ENCODE data around the gene NFIC. TPM values are rescaled to one million over a fixed set of nuclear protein-coding genes. Genes with fewer than 3 reads are reported as not detected.
"Not testable (repeated sequence)": the region's sequence is repeated elsewhere in the genome, so short reads cannot be mapped to it uniquely, and the experiment has no call there.

Gene NFIC
- total and polyA plus RNA-seq, 4 donors: 17.2 to 56.2 (median 40.4) TPM

GRCh38 chr19:3335431-3336350 lies 30.7 kb upstream of the NFIC start:
- Histone ChIP-seq H3K9me3 (ENCODE audit: control insufficient read depth, insufficient read depth, low read length) (no peaks in the 10 kb centered on the region), H3K36me3 (ENCODE audit: control insufficient read depth, insufficient read depth, low read length) (no peaks in the 10 kb centered on the region), H3K27me3 (ENCODE audit: control insufficient read depth, insufficient read depth, low read length) (peaks cover 8% of the 10 kb centered on the region), H3K4me1 (ENCODE audit: control insufficient read depth, insufficient read depth, low read length) (peaks cover 26% of the 10 kb centered on the region), H3K4me3 (ENCODE audit: low read depth, low read length) (no peak overlapping the region), H3K27ac (ENCODE audit: low read depth, low read length) (no peak overlapping the region)
- 75% methylated on average over 12 of the region's 15 CpGs for WGBS (ENCODE audit: insufficient coverage)
- no peak for DNase-seq (ENCODE audit: low read depth in 4 of 6, low spot score in 6 of 6)

DNA sequence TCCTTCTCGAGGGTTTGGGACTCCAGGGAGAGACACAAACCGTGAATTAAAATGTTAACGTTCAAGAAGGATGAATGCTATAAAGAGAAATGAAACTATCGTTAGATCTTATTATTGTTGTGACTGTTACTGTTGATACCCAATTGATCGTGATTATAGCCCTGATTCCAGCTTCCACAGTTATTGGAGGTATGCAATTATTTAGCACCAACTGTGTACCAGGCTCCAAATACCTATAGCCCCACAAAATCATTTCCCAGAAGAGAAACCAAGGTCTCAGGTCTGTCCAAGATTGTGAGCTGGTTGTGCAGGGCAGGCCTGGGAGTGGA lies 30.1 kb upstream of the NFIC start:
- Histone ChIP-seq H3K9me3 (ENCODE audit: control insufficient read depth, insufficient read depth, low read length) (no peaks in the 10 kb centered on the region), H3K4me3 (ENCODE audit: low read depth, low read length) (no peak overlapping the region), H3K36me3 (ENCODE audit: control insufficient read depth, insufficient read depth, low read length) (no peaks in the 10 kb centered on the region), H3K27me3 (ENCODE audit: control insufficient read depth, insufficient read depth, low read length) (peaks cover 8% of the 10 kb centered on the region), H3K27ac (ENCODE audit: low read depth, low read length) (peak overlapping the region; percentile 62), H3K4me1 (ENCODE audit: control insufficient read depth, insufficient read depth, low read length) (peaks cover 26% of the 10 kb centered on the region)
- 58% methylated on average over 3 of the region's 5 CpGs for WGBS (ENCODE audit: insufficient coverage)
- no peak for DNase-seq (ENCODE audit: low read depth in 4 of 6, low spot score in 6 of 6)

DNA sequence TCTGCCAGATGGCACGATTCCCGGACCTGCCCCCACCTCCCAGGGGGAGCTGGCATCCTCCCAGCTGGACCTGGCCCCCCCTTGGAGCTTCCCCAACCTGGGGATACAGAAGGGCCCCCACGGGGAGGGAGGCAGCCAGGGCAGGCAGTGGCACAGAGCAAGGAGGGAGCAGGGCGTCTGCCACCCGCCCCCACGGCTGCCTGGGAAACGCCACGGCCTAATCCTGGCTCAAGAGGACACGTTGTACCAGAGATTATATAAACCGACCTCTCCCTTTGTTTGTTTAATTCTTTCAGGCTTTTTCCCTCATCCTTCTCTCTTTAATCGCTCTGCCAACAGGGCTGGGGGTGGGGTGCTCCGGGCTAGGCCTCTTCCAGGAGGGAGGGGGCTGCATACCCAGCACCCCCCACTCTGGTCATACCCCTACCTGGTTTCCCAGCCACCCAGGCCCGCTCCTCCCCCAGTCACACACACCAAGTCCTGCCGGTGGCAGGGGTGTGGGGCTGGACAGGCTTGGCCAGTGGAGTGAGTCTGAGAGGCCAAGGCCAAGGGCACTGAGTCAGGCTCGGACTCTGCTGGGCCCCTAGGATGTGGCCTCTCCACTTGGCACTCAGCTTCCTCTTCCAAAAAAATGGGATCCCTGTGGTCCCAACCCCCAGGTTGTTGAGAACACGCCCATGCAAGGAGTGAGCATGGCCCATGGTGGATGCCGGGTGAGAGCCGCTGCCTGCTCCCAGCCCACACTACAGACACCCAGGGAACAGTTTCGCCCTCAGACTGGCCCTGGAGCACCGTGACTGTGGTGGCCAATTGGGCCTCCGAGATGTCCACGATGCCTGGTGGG lies 29.5 kb upstream of the NFIC start:
- DNase-seq (ENCODE audit: low read depth in 4 of 6, low spot score in 6 of 6): peak in 3 of 6 donors; percentile 71 to 86 (median 81)
- Histone ChIP-seq H3K27me3 (ENCODE audit: control insufficient read depth, insufficient read depth, low read length) (peaks cover 8% of the 10 kb centered on the region), H3K4me3 (ENCODE audit: low read depth, low read length) (no peak overlapping the region), H3K4me1 (ENCODE audit: control insufficient read depth, insufficient read depth, low read length) (peaks cover 26% of the 10 kb centered on the region), H3K36me3 (ENCODE audit: control insufficient read depth, insufficient read depth, low read length) (no peaks in the 10 kb centered on the region), H3K9me3 (ENCODE audit: control insufficient read depth, insufficient read depth, low read length) (no peaks in the 10 kb centered on the region), H3K27ac (ENCODE audit: low read depth, low read length) (peak overlapping the region; percentile 62)
- 52% methylated on average over 15 of the region's 22 CpGs for WGBS (ENCODE audit: insufficient coverage)

GRCh38 chr19:3338541-3339181 lies 27.7 kb upstream of the NFIC start:
- DNase-seq (ENCODE audit: low read depth in 4 of 6, low spot score in 6 of 6): no peak
- 73% methylated on average over 10 of the region's 12 CpGs for WGBS (ENCODE audit: insufficient coverage)
- Histone ChIP-seq H3K4me3 (ENCODE audit: low read depth, low read length) (no peak overlapping the region), H3K27ac (ENCODE audit: low read depth, low read length) (no peak overlapping the region), H3K9me3 (ENCODE audit: control insufficient read depth, insufficient read depth, low read length) (no peaks in the 10 kb centered on the region), H3K4me1 (ENCODE audit: control insufficient read depth, insufficient read depth, low read length) (peaks cover 28% of the 10 kb centered on the region), H3K36me3 (ENCODE audit: control insufficient read depth, insufficient read depth, low read length) (no peaks in the 10 kb centered on the region), H3K27me3 (ENCODE audit: control insufficient read depth, insufficient read depth, low read length) (peaks cover 5% of the 10 kb centered on the region)

GRCh38 chr19:3340340-3340739 lies 26.0 kb upstream of the NFIC start:
- Histone ChIP-seq H3K27ac (ENCODE audit: low read depth, low read length) (no peak overlapping the region), H3K36me3 (ENCODE audit: control insufficient read depth, insufficient read depth, low read length) (no peaks in the 10 kb centered on the region), H3K4me3 (ENCODE audit: low read depth, low read length) (no peak overlapping the region), H3K27me3 (ENCODE audit: control insufficient read depth, insufficient read depth, low read length) (peaks cover 5% of the 10 kb centered on the region), H3K9me3 (ENCODE audit: control insufficient read depth, insufficient read depth, low read length) (no peaks in the 10 kb centered on the region), H3K4me1 (ENCODE audit: control insufficient read depth, insufficient read depth, low read length) (peaks cover 25% of the 10 kb centered on the region)
- WGBS (ENCODE audit: insufficient coverage): 80% methylated on average over 11 of the region's 11 CpGs
- no peak for DNase-seq (ENCODE audit: low read depth in 4 of 6, low spot score in 6 of 6)

- no peak overlapping the region for H3K27ac ChIP-seq (ENCODE audit: low read depth, low read length)
- no peaks in the 10 kb centered on the region for H3K9me3 ChIP-seq (ENCODE audit: control insufficient read depth, insufficient read depth, low read length)
- H3K27me3 ChIP-seq (ENCODE audit: control insufficient read depth, insufficient read depth, low read length): peaks cover 3% of the 10 kb centered on the region
- H3K4me1 ChIP-seq (ENCODE audit: control insufficient read depth, insufficient read depth, low read length): peaks cover 24% of the 10 kb centered on the region
- no peaks in the 10 kb centered on the region for H3K36me3 ChIP-seq (ENCODE audit: control insufficient read depth, insufficient read depth, low read length)
- 87% methylated on average over 7 of the region's 9 CpGs for WGBS (ENCODE audit: insufficient coverage)
- no peak overlapping the region for H3K4me3 ChIP-seq (ENCODE audit: low read depth, low read length)
- DNase-seq (ENCODE audit: low read depth in 4 of 6, low spot score in 6 of 6): no peak
Measured at GRCh38 chr19:3342246-3342645, 24.1 kb upstream of the NFIC start.

GRCh38 chr19:3342962-3343361 lies 23.4 kb upstream of the NFIC start:
- H3K4me1 ChIP-seq (ENCODE audit: control insufficient read depth, insufficient read depth, low read length): peaks cover 23% of the 10 kb centered on the region
- not testable (repeated sequence) for H3K4me3 ChIP-seq (ENCODE audit: low read depth, low read length); H3K36me3 ChIP-seq (ENCODE audit: control insufficient read depth, insufficient read depth, low read length); DNase-seq (ENCODE audit: low read depth in 4 of 6, low spot score in 6 of 6); H3K9me3 ChIP-seq (ENCODE audit: control insufficient read depth, insufficient read depth, low read length); H3K27me3 ChIP-seq (ENCODE audit: control insufficient read depth, insufficient read depth, low read length); H3K27ac ChIP-seq (ENCODE audit: low read depth, low read length)
- 83% methylated on average over 8 of the region's 9 CpGs for WGBS (ENCODE audit: insufficient coverage)

DNA sequence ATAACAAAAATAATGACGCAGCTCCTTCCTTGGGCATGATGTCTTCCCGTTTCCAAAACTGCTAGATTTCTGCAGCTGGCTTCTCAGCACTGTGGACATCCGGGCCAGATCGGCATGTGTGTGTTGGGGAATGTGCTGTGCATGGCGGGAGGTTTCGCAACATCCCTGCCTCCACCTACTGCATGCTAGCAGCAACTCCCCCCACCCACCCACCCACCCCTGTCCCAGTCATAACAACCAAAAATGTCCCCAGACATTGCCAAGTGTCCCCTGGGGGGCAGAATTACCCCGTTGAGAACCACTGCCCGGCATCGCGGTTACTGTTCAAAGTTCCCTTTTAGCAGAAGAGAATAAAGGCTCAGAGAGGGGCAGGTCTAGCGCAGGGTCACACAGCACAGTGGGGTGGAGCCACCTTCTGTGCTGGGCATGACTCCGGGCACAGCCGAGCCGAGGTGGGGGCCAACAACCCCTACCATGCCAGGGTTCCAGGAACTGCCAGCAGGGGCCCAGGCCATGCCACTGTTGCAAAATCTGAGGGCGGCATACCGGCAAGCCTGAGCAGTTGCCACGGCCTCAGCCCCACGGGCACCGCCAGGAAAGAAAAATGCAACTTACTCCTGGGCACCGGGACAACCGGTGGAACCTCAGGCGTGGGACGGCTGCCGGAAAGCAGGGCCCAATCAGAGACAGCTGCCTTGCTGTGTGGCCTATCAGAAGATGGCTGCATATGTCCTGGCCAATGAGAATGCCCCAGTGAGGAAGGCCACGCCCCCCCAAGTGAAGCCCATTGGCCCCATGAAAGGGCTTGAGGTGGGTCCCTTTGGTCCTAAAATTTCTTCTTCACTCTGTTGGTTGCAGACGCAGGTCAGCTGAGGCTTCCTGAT lies 22.5 kb upstream of the NFIC start:
- H3K36me3 ChIP-seq (ENCODE audit: control insufficient read depth, insufficient read depth, low read length): no peaks in the 10 kb centered on the region
- no peaks in the 10 kb centered on the region for H3K9me3 ChIP-seq (ENCODE audit: control insufficient read depth, insufficient read depth, low read length)
- H3K27ac ChIP-seq (ENCODE audit: low read depth, low read length): no peak overlapping the region
- H3K27me3 ChIP-seq (ENCODE audit: control insufficient read depth, insufficient read depth, low read length): peaks cover 3% of the 10 kb centered on the region
- peaks cover 23% of the 10 kb centered on the region for H3K4me1 ChIP-seq (ENCODE audit: control insufficient read depth, insufficient read depth, low read length)
- WGBS (ENCODE audit: insufficient coverage): 53% methylated on average over 20 of the region's 26 CpGs
- no peak for DNase-seq (ENCODE audit: low read depth in 4 of 6, low spot score in 6 of 6)
- no peak overlapping the region for H3K4me3 ChIP-seq (ENCODE audit: low read depth, low read length)

All from spinal cord (tissue), 10 donors.